Neural progenitor cell (in vitro differentiated cells): ENCODE data around the gene ARHGEF26.

Experiments used
- EZH2 ChIP-seq: fragments of 200-600 bp; sonication (generic); IDR thresholded peaks from 2 replicates; pipeline ENCODE4 v1.6.1; 2017; ENCODE audit warnings: antibody characterized with exemption, mild to moderate bottlenecking, moderate library complexity
- EZH2phosphoT487 ChIP-seq: fragments of 200-600 bp; sonication (generic); IDR thresholded peaks from 2 replicates; pipeline ENCODE4 v1.6.1; 2017; ENCODE audit warnings: antibody characterized with exemption
- TF ChIP-seq, protein P1 (sequence below): fragments of 200-600 bp; sonication (generic); IDR thresholded peaks from 2 replicates; pipeline ENCODE4 v1.5.1; 2017; ENCODE audit warnings: antibody characterized with exemption, mild to moderate bottlenecking

DNA sequence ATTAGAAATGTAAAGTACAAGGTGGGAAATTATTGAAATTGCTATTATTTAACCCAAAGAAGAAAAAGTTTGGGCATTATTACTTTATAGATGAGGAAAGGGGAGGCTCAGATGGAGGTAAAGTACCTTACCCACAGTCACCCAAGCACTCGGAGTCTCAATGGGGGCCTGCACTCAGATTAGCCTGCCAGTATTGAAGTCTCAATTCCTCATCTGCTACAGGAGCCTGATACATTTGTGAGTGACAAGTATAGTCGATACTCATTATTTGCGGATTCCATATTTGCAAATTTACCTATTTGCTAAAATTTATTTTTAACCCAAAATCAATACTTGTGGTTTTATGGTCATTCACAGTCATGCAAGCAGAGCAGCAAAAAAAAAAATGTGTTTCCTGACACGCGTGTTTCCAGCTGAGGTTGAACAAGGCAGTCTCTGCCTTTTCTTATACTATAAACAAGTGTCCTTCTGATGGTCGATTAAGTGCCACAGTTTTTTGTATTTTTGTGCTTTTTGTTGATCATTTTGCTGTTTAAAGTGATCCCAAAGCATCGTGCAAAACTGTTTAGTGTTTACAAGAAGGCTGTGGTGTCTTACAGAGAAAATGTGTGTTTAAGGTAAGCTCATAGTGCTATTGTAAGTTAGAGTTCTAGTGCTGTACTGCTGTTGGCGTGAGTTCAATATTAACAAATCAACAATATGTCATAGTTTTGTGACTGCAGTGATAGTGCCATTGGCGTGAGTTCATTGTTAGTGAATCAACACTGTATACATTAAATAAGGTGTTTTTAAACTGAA lies 48.0 kb downstream of the ARHGEF26 start:
- TF ChIP-seq, protein P1, sequence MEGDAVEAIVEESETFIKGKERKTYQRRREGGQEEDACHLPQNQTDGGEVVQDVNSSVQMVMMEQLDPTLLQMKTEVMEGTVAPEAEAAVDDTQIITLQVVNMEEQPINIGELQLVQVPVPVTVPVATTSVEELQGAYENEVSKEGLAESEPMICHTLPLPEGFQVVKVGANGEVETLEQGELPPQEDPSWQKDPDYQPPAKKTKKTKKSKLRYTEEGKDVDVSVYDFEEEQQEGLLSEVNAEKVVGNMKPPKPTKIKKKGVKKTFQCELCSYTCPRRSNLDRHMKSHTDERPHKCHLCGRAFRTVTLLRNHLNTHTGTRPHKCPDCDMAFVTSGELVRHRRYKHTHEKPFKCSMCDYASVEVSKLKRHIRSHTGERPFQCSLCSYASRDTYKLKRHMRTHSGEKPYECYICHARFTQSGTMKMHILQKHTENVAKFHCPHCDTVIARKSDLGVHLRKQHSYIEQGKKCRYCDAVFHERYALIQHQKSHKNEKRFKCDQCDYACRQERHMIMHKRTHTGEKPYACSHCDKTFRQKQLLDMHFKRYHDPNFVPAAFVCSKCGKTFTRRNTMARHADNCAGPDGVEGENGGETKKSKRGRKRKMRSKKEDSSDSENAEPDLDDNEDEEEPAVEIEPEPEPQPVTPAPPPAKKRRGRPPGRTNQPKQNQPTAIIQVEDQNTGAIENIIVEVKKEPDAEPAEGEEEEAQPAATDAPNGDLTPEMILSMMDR: no peak
- TF ChIP-seq EZH2phosphoT487 (no peak), EZH2 (no peak)
